Keratinocyte (primary cell): ENCODE measurements around the gene PARD3. TPM values are rescaled to one million over a fixed set of nuclear protein-coding genes. Genes with fewer than 3 reads are reported as not detected.

Source experiments
- DNase-seq: peaks from one replicate; pipeline ENCODE4 v3.0.0-alpha.2; 2011; ENCODE audit warnings: low read depth, missing footprints, low spot score
- FAIRE-seq: peaks from 2 replicates; lab custom pipeline; 2011; peaks lifted over from hg19 to GRCh38; lab: Jason Lieb, UNC
- H2AFZ ChIP-seq: 2 replicates; pipeline ENCODE4 v1.6.0; 2012; ENCODE audit warnings: low read length, control low read depth, inconsistent platforms; ENCODE audit not compliant: control insufficient read depth
- H3K27ac ChIP-seq: 2 replicates; pipeline ENCODE4 v1.5.1; 2011; ENCODE audit warnings: low read length; ENCODE audit not compliant: control insufficient read depth, insufficient read depth
- H3K27me3 ChIP-seq: 3 replicates; pipeline ENCODE4 v1.6.0; 2011; ENCODE audit warnings: low read length; ENCODE audit not compliant: control insufficient read depth, insufficient read depth; ENCODE audit errors: extremely low read depth
- H3K36me3 ChIP-seq, 2 experiments: 2 replicates in 1 of 2; 3 replicates in 1 of 2; pipeline ENCODE4 v1.5.1; 2011; ENCODE audit warnings: low read length in 2 of 2, mild to moderate bottlenecking in 1 of 2; ENCODE audit not compliant: control insufficient read depth in 2 of 2, insufficient read depth in 2 of 2; ENCODE audit errors: extremely low read depth in 1 of 2
- H3K4me1 ChIP-seq: 3 replicates; pipeline ENCODE4 v1.5.1; 2011; ENCODE audit warnings: low read length; ENCODE audit not compliant: control insufficient read depth, insufficient read depth; ENCODE audit errors: extremely low read depth
- H3K4me2 ChIP-seq: 3 replicates; pipeline ENCODE4 v1.6.0; 2011; ENCODE audit warnings: low read depth, low read length; ENCODE audit not compliant: control insufficient read depth, insufficient read depth; ENCODE audit errors: extremely low read depth
- H3K4me3 ChIP-seq, 3 experiments: fragments of 200-600 bp in 1 of 3; sonication (generic) in 1 of 3; 2 replicates in 2 of 3; 3 replicates in 1 of 3; pipeline ENCODE4 v1.5.1; 2011 to 2016; ENCODE audit warnings: low read length in 3 of 3, mild to moderate bottlenecking in 3 of 3, control low read depth in 2 of 3, inconsistent platforms in 1 of 3, low read depth in 1 of 3, mixed read lengths in 1 of 3, mixed run types in 1 of 3, moderate library complexity in 1 of 3; ENCODE audit not compliant: control insufficient read depth in 2 of 3, insufficient read depth in 2 of 3; ENCODE audit errors: extremely low read depth in 1 of 3
- H3K79me2 ChIP-seq: 2 replicates; pipeline ENCODE4 v1.6.0; 2012; ENCODE audit warnings: low read length; ENCODE audit not compliant: control insufficient read depth, insufficient read depth
- H3K9ac ChIP-seq: 3 replicates; pipeline ENCODE4 v1.6.0; 2011; ENCODE audit warnings: low read length; ENCODE audit not compliant: control insufficient read depth, insufficient read depth; ENCODE audit errors: extremely low read depth
- H3K9me1 ChIP-seq: 3 replicates; pipeline ENCODE4 v1.6.0; 2011; ENCODE audit warnings: low read length; ENCODE audit not compliant: control insufficient read depth, insufficient read depth; ENCODE audit errors: extremely low read depth
- H3K9me3 ChIP-seq: 2 replicates; pipeline ENCODE4 v1.5.1; 2012; ENCODE audit warnings: low read depth, low read length; ENCODE audit not compliant: control insufficient read depth
- H4K20me1 ChIP-seq: 3 replicates; pipeline ENCODE4 v1.6.0; 2011; ENCODE audit warnings: low read length; ENCODE audit not compliant: control insufficient read depth, insufficient read depth; ENCODE audit errors: extremely low read depth
- CTCF ChIP-seq, 3 experiments: IDR thresholded peaks in 1 of 3; conservative IDR thresholded peaks in 1 of 3; optimal IDR thresholded peaks in 1 of 3; 2 replicates in 2 of 3; 3 replicates in 1 of 3; pipeline versions ENCODE3 to v1.5.1; 2011; ENCODE audit warnings: low read length in 3 of 3, mild to moderate bottlenecking in 3 of 3, moderate library complexity in 2 of 3, control low read depth in 1 of 3, inconsistent platforms in 1 of 3; ENCODE audit not compliant: insufficient read depth in 2 of 3; ENCODE audit errors: extremely low read depth in 1 of 3
- EZH2 ChIP-seq: IDR thresholded peaks from one replicate; pipeline ENCODE4 v1.6.1; 2012; ENCODE audit warnings: inconsistent platforms, mild to moderate bottlenecking, low read length, moderate library complexity
- dilution Hi-C: fragments of 300-500 bp; cut with MboI; formaldehyde crosslinking; loops from one replicate; pipeline ENCODE4 v1.7.0; 2020; ENCODE audit warnings: low sequenced_read_pairs; ENCODE audit not compliant: extremely low pct_ligation_motif_present
- polyA plus RNA-seq, 5 experiments: library from polyadenylated mRNA; depleted of rRNA in 3 of 5; stranded (reverse) in 3 of 5; stranded (forward) in 1 of 5; unstranded in 1 of 5; fragments of >200 nt; gene quantifications; 1 replicate in 1 of 5; 2 replicates in 3 of 5; 3 replicates in 1 of 5; pipeline versions ENCODE4 v1.2.1 to v1.2.3, GENCODE V29; 2011 to 2012; ENCODE audit warnings: missing spikeins in 2 of 5, low read depth in 1 of 5, low replicate concordance in 1 of 5

The PARD3 gene
- polyA plus RNA-seq, 1 donor (not counting 4 experiments of a cell fraction or from before 2014, with no cell fraction given), result 46.4 TPM

GRCh38 chr10:34345383-34345782, 469.7 kb downstream of the PARD3 start:
- no peak overlapping the region for H3K9ac ChIP-seq
- H3K4me3 ChIP-seq, result no peak overlapping the region
- no peaks in the 10 kb centered on the region for H3K9me3 ChIP-seq
- no peak overlapping the region for H3K4me2 ChIP-seq
- no peaks in the 10 kb centered on the region for H3K79me2 ChIP-seq
- no peak for DNase-seq
- no peaks in the 10 kb centered on the region for H4K20me1 ChIP-seq
- dilution Hi-C loops, result no loop called here
- H3K27ac ChIP-seq, result no peak overlapping the region
- peaks cover 4% of the 10 kb centered on the region for H3K4me1 ChIP-seq
- no peaks in the 10 kb centered on the region for H3K9me1 ChIP-seq
- no peak for FAIRE-seq
- H3K36me3 ChIP-seq, result peaks cover 0 to 2% of the 10 kb centered on the region in 2 experiments
- H2AFZ ChIP-seq, result no peak overlapping the region
- H3K27me3 ChIP-seq, result no peaks in the 10 kb centered on the region
- TF ChIP-seq EZH2 (no peak), CTCF (optimal IDR thresholded peaks at IDR 0.05 in 1 of 3, IDR thresholded peaks at IDR 0.05 in 1 of 3, conservative IDR thresholded peaks at IDR 0.05 in 1 of 3; ENCODE audit: extremely low read depth in 1 of 3, insufficient read depth in 2 of 3, low read length in 3 of 3) (no peak)

DNA sequence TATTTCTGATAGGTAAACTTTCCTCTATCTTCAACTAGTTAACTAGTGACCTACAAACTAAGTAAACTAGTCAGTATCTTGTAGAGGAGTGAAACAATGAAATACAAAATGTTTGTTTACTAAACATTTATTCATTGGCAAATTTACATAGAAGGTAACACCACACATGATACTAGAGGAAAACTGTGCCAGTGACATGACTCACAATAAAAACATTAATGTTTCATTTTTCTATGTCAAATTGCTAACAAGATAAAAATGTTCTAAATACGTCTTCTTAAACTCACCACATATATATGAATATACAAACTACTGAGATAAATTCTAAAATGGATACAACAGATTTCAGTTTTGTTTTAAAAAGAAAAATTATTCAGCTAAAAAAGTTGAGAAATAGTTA, 471.3 kb downstream of the PARD3 start:
- H4K20me1 ChIP-seq, result no peaks in the 10 kb centered on the region
- no peak overlapping the region for H3K9ac ChIP-seq
- H2AFZ ChIP-seq, result no peak overlapping the region
- H3K9me3 ChIP-seq, result no peaks in the 10 kb centered on the region
- FAIRE-seq (no peak), DNase-seq (no peak)
- H3K27me3 ChIP-seq, result no peaks in the 10 kb centered on the region
- H3K9me1 ChIP-seq, result no peaks in the 10 kb centered on the region
- no peak overlapping the region for H3K4me2 ChIP-seq
- H3K79me2 ChIP-seq, result no peaks in the 10 kb centered on the region
- no peak overlapping the region for H3K4me3 ChIP-seq
- peaks cover 4% of the 10 kb centered on the region for H3K4me1 ChIP-seq
- H3K27ac ChIP-seq, result no peak overlapping the region
- TF ChIP-seq CTCF (optimal IDR thresholded peaks at IDR 0.05 in 1 of 3, IDR thresholded peaks at IDR 0.05 in 1 of 3, conservative IDR thresholded peaks at IDR 0.05 in 1 of 3; ENCODE audit: extremely low read depth in 1 of 3, insufficient read depth in 2 of 3, low read length in 3 of 3) (no peak), EZH2 (no peak)
- no peaks in the 10 kb centered on the region for H3K36me3 ChIP-seq
- dilution Hi-C loops, result no loop called here
